ENCODE measurements around the gene GALNT2. TPM values are rescaled to one million over a fixed set of nuclear protein-coding genes. Genes with fewer than 3 reads are reported as not detected.

Gene GALNT2
- total RNA-seq, 2 donors from 2014 or later, result 29.9 to 39.5 TPM

- H3K27me3 ChIP-seq, result no peaks in the 10 kb centered on the region
- H3K27ac ChIP-seq, result no peak overlapping the region
- no peak for DNase-seq (ENCODE audit: low spot score)
- H3K4me1 ChIP-seq, result peaks cover 0 to 42% of the 10 kb centered on the region in 2 donors
- TF ChIP-seq CTCF (IDR thresholded peaks at IDR 0.05), result no peak
- H3K9me3 ChIP-seq, result no peaks in the 10 kb centered on the region
- H3K36me3 ChIP-seq, result no peaks in the 10 kb centered on the region
- no peak overlapping the region for H3K4me3 ChIP-seq
These were observed 58.8 kb downstream of the GALNT2 start for GRCh38 chr1:230125640-230126528.

DNA sequence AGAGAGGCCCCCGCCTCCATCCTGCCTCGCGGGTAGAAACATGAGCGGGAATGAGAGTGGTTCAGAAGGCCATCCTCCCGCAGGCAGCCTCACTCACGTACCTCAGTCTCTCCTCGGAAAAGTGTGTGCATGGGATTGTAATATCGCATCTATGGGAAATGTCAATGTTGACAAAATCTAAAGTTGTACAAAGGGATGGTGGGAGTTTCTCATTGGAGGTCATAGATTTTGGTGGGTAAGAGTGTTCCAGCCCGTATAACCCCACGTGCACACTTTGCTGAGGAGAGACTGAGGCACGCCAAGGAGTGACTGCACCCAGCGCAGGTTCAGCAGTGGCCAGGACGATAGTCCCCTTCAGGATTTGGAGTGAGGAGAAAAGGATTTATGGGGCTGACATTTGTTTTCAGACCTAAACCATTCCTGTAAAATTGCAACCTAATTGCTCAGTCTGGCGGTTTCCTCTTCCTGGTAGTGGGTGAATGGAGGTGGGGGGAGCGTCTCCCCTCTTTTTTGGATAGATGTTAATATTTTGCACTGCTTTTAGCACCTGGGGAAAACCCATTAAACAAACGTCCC lies 59.6 kb downstream of the GALNT2 start:
- no peak overlapping the region for H3K4me3 ChIP-seq
- H3K4me1 ChIP-seq, result peaks cover 0 to 36% of the 10 kb centered on the region in 2 donors
- no peak for TF ChIP-seq CTCF (IDR thresholded peaks at IDR 0.05)

DNA sequence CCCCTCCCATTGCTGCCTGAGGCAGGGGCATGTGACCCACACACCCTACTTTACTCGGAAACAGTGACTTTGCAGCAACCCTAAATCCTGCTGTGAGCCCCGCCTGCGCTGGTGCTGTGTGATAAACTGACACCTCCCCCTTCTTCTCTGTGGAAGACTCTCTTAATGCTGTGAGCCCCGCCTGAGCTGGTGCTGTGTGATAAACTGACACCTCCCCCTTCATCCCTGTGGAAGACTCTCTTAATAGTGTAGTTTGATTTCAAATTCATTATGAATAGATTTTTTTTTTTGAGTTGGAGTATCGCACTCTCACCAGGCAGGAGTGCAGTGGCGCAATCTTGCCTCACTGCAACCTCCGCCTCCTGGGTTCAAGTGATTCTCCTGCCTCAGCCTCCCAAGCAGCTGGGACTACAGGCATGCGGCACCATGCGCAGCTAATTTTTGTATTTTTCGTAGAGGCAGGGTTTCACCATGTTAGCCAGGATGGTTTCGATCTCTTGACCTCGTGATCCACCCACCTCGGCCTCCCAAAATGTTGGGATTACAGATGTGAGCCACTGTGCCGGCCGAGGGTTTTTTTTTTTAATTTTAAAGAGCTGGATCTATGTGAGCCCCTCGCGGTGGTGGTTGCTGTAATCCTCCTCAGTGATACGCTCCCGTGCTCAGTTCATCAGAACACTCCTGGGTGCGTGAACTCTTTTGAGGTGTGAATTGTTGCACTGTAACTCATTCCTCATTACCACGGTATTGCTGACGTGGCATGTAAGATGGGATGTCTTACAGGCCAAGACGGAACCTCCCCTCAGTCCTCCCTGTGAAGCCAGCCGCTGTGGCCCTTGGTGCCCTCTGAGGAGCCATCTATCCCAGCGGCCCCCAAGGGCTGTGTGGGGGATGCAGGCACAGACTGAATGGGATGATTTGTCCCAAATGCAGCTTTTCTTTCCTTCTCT lies 60.3 kb downstream of the GALNT2 start:
- TF ChIP-seq CTCF (IDR thresholded peaks at IDR 0.05), result no peak

More for the DNA sequence above, 59.6 kb downstream of the GALNT2 start:
- H3K9me3 ChIP-seq, result no peaks in the 10 kb centered on the region
- H3K27ac ChIP-seq, result no peak overlapping the region
- DNase-seq (ENCODE audit: low spot score), result no peak
- no peaks in the 10 kb centered on the region for H3K27me3 ChIP-seq
- H3K36me3 ChIP-seq, result no peaks in the 10 kb centered on the region

DNA sequence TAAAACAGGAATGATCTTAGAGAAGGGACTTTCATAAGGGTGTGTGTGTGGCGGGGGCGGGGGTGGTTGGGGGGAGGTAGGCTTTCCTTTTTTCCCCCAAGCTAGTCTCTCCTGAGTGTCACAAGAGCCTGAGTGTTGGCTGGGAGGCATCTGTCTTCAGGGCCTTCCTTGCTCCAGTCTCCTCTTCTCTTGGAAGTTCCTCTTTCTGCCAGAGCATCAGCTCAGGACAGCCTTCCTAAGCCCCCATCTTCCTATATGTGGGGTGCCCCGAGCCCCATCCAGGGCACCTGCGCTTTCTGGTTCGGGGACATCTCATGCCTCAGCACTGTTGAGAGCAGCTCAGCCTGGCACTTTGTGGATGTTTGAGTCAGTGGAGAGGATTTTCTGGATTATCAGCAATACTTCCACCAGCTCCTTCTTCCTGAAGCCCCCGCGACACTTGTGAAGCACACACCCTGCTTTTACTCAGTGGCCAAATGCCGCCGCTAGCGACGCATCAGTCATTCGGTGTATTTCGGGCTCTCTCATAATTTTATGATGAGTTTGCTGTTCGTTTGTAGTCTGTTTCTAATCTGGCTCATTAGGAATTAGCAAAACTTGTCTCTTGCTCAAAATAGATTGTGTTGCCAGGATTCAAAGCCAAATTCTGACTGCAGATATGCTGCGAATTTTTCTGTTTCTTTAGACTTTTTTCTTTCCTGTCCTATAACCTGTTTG lies 61.7 kb downstream of the GALNT2 start:
- no peak for DNase-seq (ENCODE audit: low spot score)
- H3K4me1 ChIP-seq, result peaks cover 0 to 27% of the 10 kb centered on the region in 2 donors

More for the DNA sequence above, 60.3 kb downstream of the GALNT2 start:
- Histone ChIP-seq H3K27ac (no peak overlapping the region), H3K36me3 (no peaks in the 10 kb centered on the region), H3K9me3 (no peaks in the 10 kb centered on the region), H3K4me1 (peaks cover 0 to 34% of the 10 kb centered on the region in 2 donors), H3K4me3 (no peak overlapping the region), H3K27me3 (no peaks in the 10 kb centered on the region)
- DNase-seq (ENCODE audit: low spot score), result no peak

More for the DNA sequence above, 61.7 kb downstream of the GALNT2 start:
- Histone ChIP-seq H3K4me3 (no peak overlapping the region), H3K36me3 (no peaks in the 10 kb centered on the region), H3K9me3 (no peaks in the 10 kb centered on the region), H3K27me3 (no peaks in the 10 kb centered on the region), H3K27ac (no peak overlapping the region)
- TF ChIP-seq CTCF (IDR thresholded peaks at IDR 0.05), result no peak
